ENCODE data around the gene NCOA6.

DNA sequence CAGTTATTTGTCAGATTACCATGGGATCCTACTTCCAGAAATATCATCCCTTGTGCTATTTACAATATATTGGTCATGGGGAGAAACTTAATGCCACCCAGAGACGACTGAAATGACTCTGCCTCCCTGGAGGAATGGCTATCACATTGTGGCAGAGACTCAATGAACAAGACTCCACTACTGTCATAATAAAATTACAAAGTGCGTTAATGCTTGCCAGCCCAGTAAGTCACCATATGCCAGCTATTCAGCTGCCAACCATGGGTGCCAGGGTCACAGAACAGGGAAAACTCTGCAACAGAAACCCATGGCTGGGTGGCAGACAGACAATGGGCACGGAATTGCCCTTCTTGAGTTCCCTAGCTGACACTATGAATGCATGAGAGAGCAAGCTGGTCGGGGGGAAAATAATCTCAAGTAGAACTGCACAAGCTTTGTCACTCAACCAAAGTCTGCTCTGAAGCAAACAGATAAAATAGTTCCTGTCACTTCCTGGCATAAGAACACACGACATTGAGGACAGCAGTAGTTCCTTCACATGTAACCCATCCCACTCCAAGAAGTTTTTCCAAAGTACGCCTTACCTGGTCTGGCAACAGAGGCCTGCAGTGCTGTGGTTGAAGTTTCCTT lies 89.2 kb downstream of the NCOA6 start:
- TF ChIP-seq POLR2A (IDR thresholded peaks at IDR 0.05; ENCODE audit: low read length) (no peak), GATA1 (IDR thresholded peaks at IDR 0.05; ENCODE audit: low read depth, low read length) (no peak)
